Muscle of leg (tissue), 16 donors: ENCODE results near the gene ZNF556. TPM values are rescaled to one million over a fixed set of nuclear protein-coding genes. Genes with fewer than 3 reads are reported as not detected.

Experiments
- DNase-seq: peaks from one replicate; pipeline ENCODE4 v3.0.0; 2013
- H3K27ac ChIP-seq: one replicate; pipeline ENCODE4 v1.5.1; 2013; ENCODE audit warnings: mild to moderate bottlenecking, low read length, control low read depth
- H3K27me3 ChIP-seq: one replicate; pipeline ENCODE4 v1.6.1; 2013; ENCODE audit warnings: low read length; ENCODE audit not compliant: control insufficient read depth, insufficient read depth
- H3K36me3 ChIP-seq: one replicate; pipeline ENCODE4 v1.6.1; 2013; ENCODE audit warnings: low read length; ENCODE audit not compliant: control insufficient read depth, insufficient read depth
- H3K4me1 ChIP-seq: one replicate; pipeline ENCODE4 v1.6.1; 2013; ENCODE audit warnings: low read length; ENCODE audit not compliant: control insufficient read depth, insufficient read depth
- H3K4me3 ChIP-seq: one replicate; pipeline ENCODE4 v1.5.1; 2013; ENCODE audit warnings: low read length, control low read depth
- H3K9me3 ChIP-seq: replicated peaks from 2 replicates; pipeline ENCODE4 v1.6.1; 2013; ENCODE audit warnings: low read depth, low read length; ENCODE audit not compliant: control insufficient read depth
- WGBS: methylation state at CpG from one replicate; pipeline ENCODE4 v1.1.5; 2013; ENCODE audit warnings: missing lambda C conversion rate; ENCODE audit not compliant: insufficient coverage; 5-methylcytosine and 5-hydroxymethylcytosine counted together
- long read RNA-seq, 11 donors: transcript quantifications; one replicate each; lab custom pipeline, GENCODE V29; 2026
- polyA plus RNA-seq, 8 donors: library from polyadenylated mRNA; unstranded; fragments of 120-200 nt; gene quantifications; one replicate each; pipeline versions ENCODE4 v1.2.1 to v1.2.3, GENCODE V29; 2013; ENCODE audit warnings: inconsistent platforms in 1 of 8, low replicate concordance in 1 of 8; ENCODE audit not compliant: insufficient read length in 8 of 8, insufficient read depth in 1 of 8
- total RNA-seq: library from RNA; stranded (reverse); fragments of 120-200 nt; gene quantifications from one replicate; pipeline ENCODE4 v1.2.4, GENCODE V29; 2013

The ZNF556 gene
- total RNA-seq (34.8 TPM), polyA plus RNA-seq (10 to 100 TPM; 20.7 to 38.3 (median 31.3) TPM)
- long read RNA-seq, donor 1, full-length matches to known transcripts: 5 of 5 reads
- long read RNA-seq, donor 1, partial matches to known transcripts: 0 of 5 reads
- long read RNA-seq, donor 1, other reads (novel, unspliced or antisense): 0 of 5 reads
- long read RNA-seq, donor 2, full-length matches to known transcripts: 1 of 1 reads
- long read RNA-seq, donor 2, partial matches to known transcripts: 0 of 1 reads
- long read RNA-seq, donor 2, other reads (novel, unspliced or antisense): 0 of 1 reads
- long read RNA-seq, donor 3, full-length matches to known transcripts: 12 of 12 reads
- long read RNA-seq, donor 3, partial matches to known transcripts: 0 of 12 reads
- long read RNA-seq, donor 3, other reads (novel, unspliced or antisense): 0 of 12 reads
- long read RNA-seq, donor 4: 0 reads
- long read RNA-seq, donor 5, full-length matches to known transcripts: 10 of 17 reads
- long read RNA-seq, donor 5, partial matches to known transcripts: 7 of 17 reads
- long read RNA-seq, donor 5, other reads (novel, unspliced or antisense): 0 of 17 reads
- long read RNA-seq, donor 6, full-length matches to known transcripts: 7 of 15 reads
- long read RNA-seq, donor 6, partial matches to known transcripts: 8 of 15 reads
- long read RNA-seq, donor 6, other reads (novel, unspliced or antisense): 0 of 15 reads
- long read RNA-seq, donor 7, full-length matches to known transcripts: 5 of 10 reads
- long read RNA-seq, donor 7, partial matches to known transcripts: 5 of 10 reads
- long read RNA-seq, donor 7, other reads (novel, unspliced or antisense): 0 of 10 reads
- long read RNA-seq, donor 8, full-length matches to known transcripts: 8 of 8 reads
- long read RNA-seq, donor 8, partial matches to known transcripts: 0 of 8 reads
- long read RNA-seq, donor 8, other reads (novel, unspliced or antisense): 0 of 8 reads
- long read RNA-seq, donor 9, full-length matches to known transcripts: 13 of 13 reads
- long read RNA-seq, donor 9, partial matches to known transcripts: 0 of 13 reads
- long read RNA-seq, donor 9, other reads (novel, unspliced or antisense): 0 of 13 reads
- long read RNA-seq, donor 10, full-length matches to known transcripts: 10 of 22 reads
- long read RNA-seq, donor 10, partial matches to known transcripts: 12 of 22 reads
- long read RNA-seq, donor 10, other reads (novel, unspliced or antisense): 0 of 22 reads
- long read RNA-seq, donor 11, full-length matches to known transcripts: 8 of 18 reads
- long read RNA-seq, donor 11, partial matches to known transcripts: 10 of 18 reads
- long read RNA-seq, donor 11, other reads (novel, unspliced or antisense): 0 of 18 reads

DNA sequence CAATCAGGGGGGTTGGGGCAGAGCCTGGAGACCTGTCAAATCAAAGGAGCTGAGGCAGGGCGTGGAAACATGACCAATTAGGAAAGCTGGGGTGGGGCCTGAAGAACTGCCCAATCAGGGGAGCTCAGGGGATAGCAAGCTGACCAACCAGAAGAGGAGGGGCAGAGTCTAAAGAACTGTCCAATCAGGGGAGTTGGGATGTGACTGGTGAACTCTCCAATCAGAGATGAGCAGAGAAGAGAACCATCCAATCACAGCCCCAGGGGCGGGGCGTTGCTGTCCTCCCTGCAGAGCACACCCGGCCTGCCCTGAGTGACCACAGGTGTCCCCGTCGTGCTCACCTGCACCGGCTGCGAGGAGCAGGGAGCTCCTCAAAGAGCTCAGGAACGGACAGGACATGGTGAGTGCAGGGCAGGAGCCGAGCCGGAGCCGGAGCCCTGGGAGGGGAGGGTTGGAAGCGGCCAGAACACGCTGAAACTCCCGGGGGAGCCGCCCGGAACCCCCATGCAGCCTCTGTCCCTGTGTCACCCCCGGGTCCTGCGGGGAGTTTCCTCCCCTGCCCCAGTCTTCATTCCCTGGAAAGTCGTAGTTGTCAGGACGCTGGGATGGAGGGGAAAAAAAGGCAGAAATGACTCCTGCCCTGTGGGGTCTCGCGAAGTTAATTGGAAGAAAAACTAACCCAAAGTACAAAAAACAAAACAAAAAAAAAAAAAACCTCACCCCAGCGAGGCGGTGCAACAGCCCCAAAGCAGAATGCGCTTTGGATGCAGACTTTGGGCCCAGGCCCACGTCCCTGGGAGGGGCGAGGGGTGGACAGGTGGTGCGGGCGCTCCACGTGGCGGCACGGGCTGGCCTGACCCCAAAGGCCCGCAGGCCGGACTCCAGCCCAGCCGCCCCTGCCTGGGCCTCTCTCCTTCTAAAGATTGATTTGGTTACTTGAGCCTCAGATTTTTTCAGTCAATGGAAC, at the start of gene ZNF556:
Gene ZNF556, plus strand, starts transcription at position 311 of the 967 bp plus-strand sequence. Its CDS starts 87 bp downstream, at position 398.
- peak within 1 kb of the TSS; percentile 94 for H3K27ac ChIP-seq
- DNase-seq: peak; percentile 94

DNA sequence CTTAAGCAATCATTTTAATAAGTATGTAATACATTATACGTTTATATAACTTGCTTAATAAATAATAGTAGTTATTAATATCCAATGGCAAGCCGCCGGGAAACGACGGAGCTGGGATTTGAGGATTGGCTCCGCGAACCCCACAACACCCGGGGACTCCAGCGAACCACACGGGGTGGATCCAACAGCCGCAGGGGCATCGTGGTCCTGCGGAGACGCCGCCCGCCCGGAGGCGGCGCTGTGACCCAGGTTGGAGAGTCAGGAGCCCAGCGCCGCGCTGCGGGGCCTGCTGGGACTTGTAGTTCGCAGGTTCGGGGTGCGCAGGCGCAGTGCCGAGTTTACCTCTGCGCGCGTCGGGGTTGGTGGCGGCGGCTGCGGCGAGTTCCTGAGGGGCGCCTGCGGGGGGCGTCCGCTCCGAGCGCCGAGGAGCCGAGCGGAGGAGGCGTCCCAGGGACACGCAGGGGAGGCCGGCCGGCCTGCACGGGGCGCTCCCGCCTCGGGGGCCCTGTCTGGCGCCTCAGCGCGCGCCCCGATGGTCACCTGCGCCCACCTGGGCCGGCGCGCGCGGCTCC, 47.5 kb upstream of the ZNF556 start, which contains the start of gene ZNF554:
Gene ZNF554, plus strand, starts transcription at position 329 of the 572 bp plus-strand sequence. Its CDS starts 204 bp downstream, at position 533.
- peak; percentile 97 for DNase-seq
- H3K36me3 ChIP-seq: peaks cover 12% of the 10 kb centered on the region
- no peaks in the 10 kb centered on the region for H3K27me3 ChIP-seq
- peak within 1 kb of the TSS; percentile 73 for H3K4me3 ChIP-seq
- H3K4me1 ChIP-seq: peaks cover 7% of the 10 kb centered on the region
- H3K9me3 ChIP-seq: no peaks in the 10 kb centered on the region
- H3K27ac ChIP-seq: no peak within 1 kb of the TSS
- WGBS: under 1% methylated on average over 59 of the region's 64 CpGs

More for the DNA sequence above, at the start of gene ZNF556:
- H3K27me3 ChIP-seq: no peaks in the 10 kb centered on the region
- 66% methylated on average over 14 of the region's 36 CpGs for WGBS
- H3K9me3 ChIP-seq: peaks cover 16% of the 10 kb centered on the region
- peaks cover 39% of the 10 kb centered on the region for H3K4me1 ChIP-seq
- peak within 1 kb of the TSS; percentile 81 for H3K4me3 ChIP-seq
- H3K36me3 ChIP-seq: peaks cover 11% of the 10 kb centered on the region

DNA sequence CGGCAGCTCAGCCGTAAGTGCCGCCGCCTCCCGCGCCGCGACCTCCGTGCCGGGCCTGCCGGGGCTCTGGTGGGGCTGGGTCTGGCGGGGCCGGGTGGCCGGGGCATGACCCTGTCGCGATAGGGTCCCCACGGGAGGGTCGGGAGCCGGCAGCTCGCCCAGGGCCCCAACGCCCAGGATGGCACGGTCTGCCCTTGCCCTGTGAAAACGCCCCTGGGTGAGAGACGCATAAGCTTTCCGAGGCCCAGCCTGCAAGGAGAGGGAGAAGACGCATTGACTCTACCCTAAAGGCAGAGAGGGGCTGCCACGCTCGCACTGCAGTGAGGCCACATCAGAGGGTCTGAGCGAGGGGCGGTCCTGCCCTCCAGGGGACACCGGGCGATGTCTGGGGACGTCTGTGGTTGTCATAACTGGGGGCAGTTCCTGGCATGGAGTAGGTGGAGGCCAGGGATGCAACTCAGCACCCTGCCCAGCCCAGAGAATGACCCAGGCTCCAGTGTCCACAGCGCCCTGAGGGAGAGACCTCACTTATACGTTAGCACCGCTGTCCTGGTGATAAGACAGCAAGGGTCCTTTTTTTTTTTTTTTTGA, 46.9 kb upstream of the ZNF556 start:
- peak; percentile 20 for DNase-seq
- WGBS: 2% methylated on average over 36 of the region's 36 CpGs
- no peaks in the 10 kb centered on the region for H3K27me3 ChIP-seq
- peak overlapping the region; percentile 73 for H3K4me3 ChIP-seq
- peaks cover 11% of the 10 kb centered on the region for H3K36me3 ChIP-seq
- no peaks in the 10 kb centered on the region for H3K9me3 ChIP-seq
- H3K27ac ChIP-seq: no peak overlapping the region
- H3K4me1 ChIP-seq: peaks cover 7% of the 10 kb centered on the region

DNA sequence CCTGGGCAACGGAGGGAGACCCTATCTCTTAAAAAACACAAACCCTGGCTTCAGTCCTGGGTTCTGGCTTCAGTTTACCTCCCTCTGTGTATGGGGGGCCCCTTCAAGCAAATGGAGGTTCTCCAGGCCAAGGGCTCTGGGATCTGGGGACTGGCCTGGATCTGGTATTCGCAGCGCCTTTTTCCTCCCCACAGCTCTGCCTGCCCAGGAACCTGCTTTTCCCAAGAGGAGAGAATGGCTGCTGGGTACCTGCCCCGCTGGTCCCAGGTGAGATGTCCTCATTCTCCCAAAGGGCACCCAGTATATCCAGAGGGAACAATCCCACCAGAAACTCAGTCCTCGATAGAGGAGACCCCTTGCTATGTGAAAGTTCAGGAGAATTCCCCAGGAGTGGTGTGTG, 44.3 kb upstream of the ZNF556 start:
- Histone ChIP-seq H3K36me3 (peaks cover 18% of the 10 kb centered on the region), H3K4me1 (peaks cover 7% of the 10 kb centered on the region), H3K27me3 (no peaks in the 10 kb centered on the region), H3K4me3 (no peak overlapping the region), H3K27ac (no peak overlapping the region), H3K9me3 (no peaks in the 10 kb centered on the region)
- 94% methylated on average over 3 of the region's 5 CpGs for WGBS
- no peak for DNase-seq

DNA sequence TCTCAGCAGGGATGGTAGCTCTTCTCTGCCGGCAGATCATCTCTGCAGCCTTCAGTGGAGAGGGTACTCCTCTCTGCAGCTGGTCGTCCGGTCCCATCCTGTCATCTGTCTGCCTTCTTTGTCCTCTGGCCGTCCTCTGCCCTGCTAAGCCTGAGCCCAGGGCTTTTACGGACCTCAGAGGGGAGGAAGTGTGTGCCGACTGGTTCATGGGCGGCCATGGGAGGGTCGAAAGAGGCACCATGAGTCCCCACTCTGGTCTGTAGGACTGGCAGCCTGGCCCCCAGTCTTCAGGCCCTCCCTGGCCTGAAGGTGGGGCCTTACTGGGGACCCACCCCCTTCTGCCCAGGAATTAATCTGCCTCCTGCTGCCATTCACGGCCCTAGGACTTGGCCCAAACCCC, 43.5 kb upstream of the ZNF556 start:
- H3K36me3 ChIP-seq: peaks cover 25% of the 10 kb centered on the region
- H3K4me1 ChIP-seq: peaks cover 7% of the 10 kb centered on the region
- H3K9me3 ChIP-seq: peaks cover 2% of the 10 kb centered on the region
- H3K27me3 ChIP-seq: no peaks in the 10 kb centered on the region
- DNase-seq: no peak
- no peak overlapping the region for H3K4me3 ChIP-seq
- H3K27ac ChIP-seq: no peak overlapping the region
- WGBS: 65% methylated on average over 8 of the region's 9 CpGs

DNA sequence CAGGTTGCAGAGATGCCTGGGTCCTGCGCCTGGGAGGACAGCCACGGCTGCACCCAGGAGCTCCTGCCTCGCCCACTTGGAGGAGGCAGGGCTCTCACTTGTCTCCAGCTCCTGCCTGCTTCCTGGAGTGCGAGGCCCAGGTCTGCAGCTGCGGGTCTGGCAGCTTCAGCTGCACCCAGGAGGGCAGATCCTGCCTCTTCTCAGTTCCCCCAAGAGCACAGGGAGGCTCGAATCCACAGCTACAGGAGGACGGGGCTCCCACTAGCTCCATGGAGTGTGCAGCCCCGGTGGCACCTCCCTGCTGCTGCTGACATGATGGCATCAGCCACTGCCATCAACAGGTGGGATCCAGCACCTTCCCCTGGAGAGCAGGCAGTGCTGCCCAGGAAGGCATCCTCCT, 43.0 kb upstream of the ZNF556 start:
- H3K9me3 ChIP-seq: peaks cover 2% of the 10 kb centered on the region
- peaks cover 28% of the 10 kb centered on the region for H3K36me3 ChIP-seq
- WGBS: 58% methylated on average over 8 of the region's 8 CpGs
- H3K27ac ChIP-seq: no peak overlapping the region
- H3K4me1 ChIP-seq: peaks cover 7% of the 10 kb centered on the region
- no peak overlapping the region for H3K4me3 ChIP-seq
- no peaks in the 10 kb centered on the region for H3K27me3 ChIP-seq
- no peak for DNase-seq

DNA sequence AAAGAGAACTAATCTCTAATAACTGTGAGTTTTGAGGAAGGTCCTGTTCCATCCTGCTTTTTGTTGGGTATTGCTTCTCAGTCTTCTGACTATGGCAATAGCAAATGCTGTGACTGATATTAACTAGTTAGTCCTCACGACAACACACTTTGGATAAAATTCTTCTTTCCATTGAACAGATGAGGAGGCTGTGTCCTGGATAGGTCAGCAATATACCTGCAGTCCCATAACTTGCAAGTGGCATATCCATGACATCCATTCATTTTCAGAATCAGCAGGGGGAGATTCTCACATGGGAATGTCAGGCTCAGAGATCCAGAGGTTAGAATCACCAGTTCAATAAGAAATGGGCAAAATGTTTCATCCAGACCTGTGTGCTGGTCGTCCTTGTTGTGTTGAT, 40.1 kb upstream of the ZNF556 start:
- Histone ChIP-seq H3K9me3 (peaks cover 16% of the 10 kb centered on the region), H3K27me3 (no peaks in the 10 kb centered on the region), H3K4me1 (no peaks in the 10 kb centered on the region), H3K4me3 (no peak overlapping the region), H3K36me3 (peaks cover 31% of the 10 kb centered on the region), H3K27ac (no peak overlapping the region)
- no peak for DNase-seq
- WGBS: no CpG with 5 or more reads among the region's 2 CpGs

DNA sequence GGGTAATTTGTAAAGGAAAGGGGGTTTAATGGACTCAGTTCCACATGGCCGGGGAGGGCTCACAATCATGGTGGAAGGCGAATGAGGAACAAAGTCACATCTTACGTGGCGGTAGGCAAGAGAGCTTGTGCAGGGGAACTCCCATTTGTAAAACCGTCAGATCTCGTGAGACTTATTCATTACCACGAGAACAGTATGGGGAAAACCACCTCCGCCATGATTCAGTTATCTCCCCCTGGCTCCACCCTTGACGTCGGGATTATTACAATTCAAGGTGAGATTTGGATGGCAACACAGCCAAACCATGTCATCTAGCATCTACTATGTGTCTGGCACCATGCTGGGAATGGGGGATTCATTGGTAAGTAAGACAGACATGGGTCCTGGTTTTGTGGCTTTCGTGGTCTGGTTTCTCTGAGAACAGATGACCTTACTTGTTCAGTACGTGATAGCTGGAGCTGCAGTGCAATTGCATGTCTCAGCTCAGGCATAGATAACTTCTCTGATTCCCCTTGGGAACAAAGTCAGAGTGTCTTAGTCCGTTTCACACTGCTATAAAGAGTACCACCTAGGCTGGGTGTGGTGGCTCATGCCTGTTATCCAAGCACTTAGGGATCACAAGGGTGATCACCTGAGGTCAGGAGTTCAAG, 39.2 kb upstream of the ZNF556 start:
- DNase-seq: no peak
- H3K27me3 ChIP-seq: no peaks in the 10 kb centered on the region
- 89% methylated on average over 12 of the region's 13 CpGs for WGBS
- peaks cover 37% of the 10 kb centered on the region for H3K36me3 ChIP-seq
- H3K4me1 ChIP-seq: no peaks in the 10 kb centered on the region
- no peak overlapping the region for H3K27ac ChIP-seq
- H3K4me3 ChIP-seq: no peak overlapping the region
- H3K9me3 ChIP-seq: peaks cover 26% of the 10 kb centered on the region
